HPDE6-E6E7 (cell line): ENCODE measurements around the gene COL13A1.

ENCODE experiments used
- DNase-seq: peaks from one replicate; pipeline ENCODE4 v3.0.0; 2011; ENCODE audit warnings: missing footprints; ENCODE audit errors: extremely low spot score

The COL13A1 gene

GRCh38 chr10:69906425-69906824 is 104.7 kb downstream of the COL13A1 start:
- DNase-seq = no peak

- no peak for DNase-seq
Observed at GRCh38 chr10:69907517-69907916, 105.8 kb downstream of the COL13A1 start.

- no peak for DNase-seq
Observed at GRCh38 chr10:69908124-69908523, 106.4 kb downstream of the COL13A1 start.

DNA sequence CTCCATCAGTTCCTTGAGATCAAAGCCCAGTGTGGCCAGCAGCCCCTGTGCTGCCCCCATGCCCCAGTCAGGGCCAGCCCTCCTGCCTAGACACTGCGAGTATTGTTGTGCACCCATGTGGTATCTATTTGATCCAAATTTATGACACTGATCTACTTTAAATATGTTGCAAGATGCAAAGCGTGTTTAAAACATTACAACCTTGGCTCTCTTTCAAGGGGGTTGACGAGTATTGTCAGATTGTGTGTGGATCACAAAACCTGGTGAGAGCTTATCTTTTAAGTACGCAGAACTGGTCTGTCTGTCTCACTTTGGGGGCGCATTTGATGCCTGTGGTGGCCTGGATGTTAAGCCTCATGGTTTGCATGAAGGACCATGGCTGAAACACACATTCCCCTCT is 108.9 kb downstream of the COL13A1 start:
- no peak for DNase-seq

DNA sequence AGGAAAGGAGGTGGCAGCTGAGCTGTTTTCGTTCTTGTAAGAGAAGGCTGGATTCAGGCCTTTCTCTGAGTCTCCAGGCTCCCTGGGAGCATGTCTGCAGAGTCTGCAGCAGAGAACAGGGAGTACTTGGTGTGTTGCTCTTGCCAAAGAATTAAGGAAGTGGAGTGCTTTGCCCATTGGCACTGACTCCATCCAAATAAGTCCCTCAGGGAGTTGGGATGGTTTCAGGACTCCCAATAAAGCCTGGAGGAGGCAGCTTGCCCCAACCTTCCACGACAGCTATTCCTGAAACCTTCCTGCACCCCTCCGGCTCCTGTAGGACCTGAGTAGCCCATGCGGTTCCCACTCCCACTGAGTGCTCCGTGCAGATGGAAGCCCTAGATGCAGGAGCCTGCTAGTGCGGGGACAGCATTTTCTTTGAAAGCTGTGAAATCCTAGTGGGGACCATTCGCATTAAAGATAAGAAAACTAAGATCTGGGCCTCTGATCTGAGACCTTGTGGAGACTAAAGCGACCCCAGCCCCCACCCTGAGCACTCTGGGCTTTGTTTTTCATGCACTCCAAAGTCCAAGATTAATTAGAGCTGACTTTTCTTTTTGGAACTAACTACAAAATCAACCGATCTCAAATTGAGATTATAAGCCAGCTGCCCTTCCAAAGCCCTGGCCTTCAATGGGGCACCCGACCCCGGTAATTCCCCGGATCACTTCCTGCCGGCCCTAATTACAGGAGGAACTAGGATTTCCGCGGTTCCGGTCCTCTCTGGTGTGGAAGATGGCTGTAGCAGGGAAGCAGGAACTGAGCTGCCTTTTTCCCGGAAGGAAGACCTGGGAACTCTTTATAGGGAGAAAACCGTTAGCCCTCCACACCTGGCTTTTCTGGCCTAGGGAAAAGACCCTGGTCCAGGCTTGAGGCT is 110.2 kb downstream of the COL13A1 start:
- no peak for DNase-seq

DNA sequence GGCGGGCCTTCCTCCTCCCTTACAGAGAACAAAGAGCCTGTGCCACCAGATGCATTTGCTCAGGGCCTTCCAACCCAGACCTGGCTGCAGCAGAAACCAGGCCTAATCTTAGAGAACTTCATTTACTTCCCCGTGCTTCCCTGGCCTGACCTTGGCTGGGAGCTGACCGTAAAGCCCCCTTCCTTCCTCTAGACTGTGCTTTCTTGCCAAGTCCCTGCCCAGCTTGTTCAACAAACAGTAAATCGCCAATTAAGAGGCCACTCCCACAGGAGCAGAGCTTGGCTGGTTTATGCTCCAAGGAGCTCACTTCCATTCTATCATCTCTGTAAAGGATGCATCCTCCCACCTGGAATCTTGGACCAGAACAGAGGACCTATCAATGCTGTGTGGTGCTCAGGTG is 110.9 kb downstream of the COL13A1 start:
- DNase-seq = no peak

DNA sequence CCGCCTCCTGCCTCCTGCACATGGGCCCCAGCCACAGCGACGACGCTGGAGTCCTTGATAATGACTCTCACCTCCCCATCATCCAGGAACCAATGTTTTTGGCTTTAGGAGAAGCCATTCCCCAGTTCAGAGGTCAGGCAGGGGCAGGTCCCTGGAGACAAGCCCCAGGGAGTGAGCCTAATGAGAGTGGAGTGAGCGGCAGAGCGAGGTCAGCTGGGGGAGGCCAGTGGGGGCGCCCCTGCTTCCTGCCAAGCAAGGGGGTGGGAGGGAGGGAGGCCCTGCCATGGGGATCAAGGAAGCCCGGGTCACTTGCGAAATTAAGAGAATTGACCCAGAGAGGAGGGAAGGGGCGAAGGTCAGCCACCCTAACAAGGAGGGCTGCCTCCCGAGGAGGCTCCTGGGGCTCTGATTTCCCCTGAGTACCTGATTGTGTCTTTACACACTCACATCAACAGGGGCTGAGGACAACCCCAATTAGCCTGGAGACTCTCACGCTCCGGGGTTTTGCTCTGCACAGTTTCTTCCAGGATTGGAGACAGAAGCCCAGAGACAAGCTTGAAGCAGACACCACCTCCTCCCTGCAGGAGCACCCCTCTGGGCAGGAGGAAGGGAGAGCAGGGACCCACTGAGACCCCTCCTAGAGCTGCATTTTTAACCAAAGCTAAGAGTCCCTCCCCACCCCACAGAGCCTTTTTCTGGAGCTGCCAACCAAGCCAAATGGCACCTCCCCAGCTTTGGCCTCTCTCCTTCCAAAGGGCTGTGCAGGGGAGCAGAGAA is 112.1 kb downstream of the COL13A1 start:
- no peak for DNase-seq

DNA sequence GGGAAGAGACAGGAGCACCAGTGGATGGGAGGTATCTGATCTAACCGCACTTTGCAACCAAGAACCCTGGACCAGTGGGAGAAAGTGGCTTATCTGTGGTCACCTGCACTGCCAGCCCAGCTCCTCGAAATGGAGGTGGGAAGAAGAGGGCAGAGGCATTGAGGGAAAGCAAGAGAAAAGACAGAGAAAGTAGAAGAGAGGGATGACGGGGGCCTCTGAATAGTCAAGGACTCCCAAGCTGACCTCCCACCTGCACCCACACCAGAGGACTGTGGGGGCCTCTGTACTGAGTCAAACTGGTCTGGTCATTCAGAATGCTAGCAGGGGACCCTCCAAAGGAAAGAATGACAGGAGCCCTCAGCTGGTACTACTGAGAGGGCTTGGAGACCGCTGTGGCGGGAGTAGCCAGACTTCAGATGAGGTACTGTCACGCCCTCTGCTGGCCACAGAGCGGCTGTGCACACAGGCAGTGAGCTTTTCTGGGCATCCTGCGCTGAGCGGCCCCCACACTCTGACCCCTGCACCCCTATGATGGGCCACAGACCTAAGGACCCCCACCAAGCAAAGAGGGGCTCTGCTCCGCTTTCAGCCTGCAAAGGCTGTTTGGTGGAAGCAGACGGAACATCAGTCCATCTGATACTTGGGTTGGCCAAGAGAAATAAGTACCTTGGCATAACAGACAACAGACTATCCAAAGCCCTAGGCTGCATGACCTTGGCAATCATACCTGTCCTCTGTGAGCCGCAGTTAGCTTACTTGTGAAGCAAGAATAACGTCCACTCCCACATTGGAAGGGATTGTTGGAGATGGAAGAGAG is 112.9 kb downstream of the COL13A1 start:
- DNase-seq = peak; percentile 67

DNA sequence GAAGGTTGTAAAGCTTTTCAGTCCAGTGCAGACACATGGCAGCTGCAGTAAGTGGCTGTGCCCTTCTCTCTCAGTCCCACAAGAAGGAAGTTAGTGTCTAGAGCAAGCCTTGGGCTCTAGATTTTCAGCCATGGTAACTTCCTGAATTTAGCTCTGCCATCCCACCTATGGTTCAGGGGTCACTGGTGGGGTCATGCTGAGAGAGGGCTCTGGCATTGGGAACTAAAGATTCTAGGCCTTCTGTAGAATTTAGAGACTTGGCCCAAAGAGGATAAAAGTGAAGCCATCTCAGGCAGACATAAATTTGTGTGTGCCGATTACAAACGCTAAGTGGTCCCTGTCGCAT is 113.5 kb downstream of the COL13A1 start:
- DNase-seq = no peak

GRCh38 chr10:69916118-69916517 is 114.4 kb downstream of the COL13A1 start:
- no peak for DNase-seq

GRCh38 chr10:69918036-69918435 is 116.3 kb downstream of the COL13A1 start:
- DNase-seq = no peak

DNA sequence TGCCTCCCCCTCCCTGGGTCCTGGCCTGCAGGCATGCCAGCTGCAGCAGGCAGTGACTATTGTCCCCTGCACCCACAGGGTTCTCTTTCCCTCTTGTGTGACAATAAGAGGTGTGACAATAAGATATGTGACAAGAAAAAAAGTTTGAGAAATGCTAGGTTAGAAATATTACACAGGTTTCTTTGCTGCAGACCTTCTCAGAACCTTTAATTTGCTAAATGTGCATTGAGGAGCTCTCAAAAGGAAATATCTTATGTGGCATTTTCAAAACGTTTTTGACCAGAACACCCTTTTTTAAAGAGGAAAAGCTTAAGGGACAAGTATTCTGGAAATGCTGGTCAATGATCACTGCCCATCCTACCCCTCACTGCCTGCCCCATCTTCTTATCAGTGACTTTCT is 117.5 kb downstream of the COL13A1 start:
- no peak for DNase-seq

DNA sequence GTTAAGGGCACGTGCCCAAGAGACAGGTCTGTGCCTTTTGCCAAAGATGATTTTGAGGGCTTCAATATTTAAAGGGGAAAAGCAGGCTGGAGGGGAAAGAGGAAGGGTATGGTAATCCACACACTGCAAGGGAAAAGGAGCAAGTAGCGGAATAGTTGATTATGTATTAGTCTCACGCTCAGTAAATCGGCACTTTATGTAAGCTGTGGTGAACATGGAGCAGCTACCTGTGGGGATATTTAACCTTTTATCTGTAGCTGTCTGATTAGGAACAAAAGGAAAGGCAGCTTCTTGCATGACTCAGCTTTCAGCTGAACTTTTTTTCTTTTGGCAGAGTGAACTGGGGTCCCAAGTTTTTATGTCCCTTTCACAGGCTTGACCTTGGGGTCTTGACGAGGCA is 123.4 kb downstream of the COL13A1 start:
- DNase-seq = no peak

DNA sequence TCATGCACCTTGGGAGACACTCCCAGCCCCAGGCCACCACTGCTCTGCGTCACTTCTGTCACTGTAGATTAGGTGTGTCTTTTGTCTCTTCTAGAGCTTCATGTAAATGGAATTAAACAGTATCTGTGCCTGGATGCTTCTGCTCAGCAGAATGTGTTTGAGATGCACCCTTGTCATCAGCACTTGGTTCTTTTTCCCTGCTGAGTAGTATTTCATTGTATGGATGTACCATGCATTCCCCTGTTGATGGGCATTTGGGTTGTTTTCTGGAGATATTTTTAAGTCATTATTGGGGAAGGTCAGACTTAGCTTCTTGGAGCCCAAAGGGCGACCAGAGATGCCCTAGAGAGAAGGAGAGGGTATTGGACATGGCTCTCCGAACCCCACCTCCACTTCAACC is 126.6 kb downstream of the COL13A1 start:
- no peak for DNase-seq

- DNase-seq = no peak
Observed at GRCh38 chr10:69929575-69929974, 127.9 kb downstream of the COL13A1 start.

DNA sequence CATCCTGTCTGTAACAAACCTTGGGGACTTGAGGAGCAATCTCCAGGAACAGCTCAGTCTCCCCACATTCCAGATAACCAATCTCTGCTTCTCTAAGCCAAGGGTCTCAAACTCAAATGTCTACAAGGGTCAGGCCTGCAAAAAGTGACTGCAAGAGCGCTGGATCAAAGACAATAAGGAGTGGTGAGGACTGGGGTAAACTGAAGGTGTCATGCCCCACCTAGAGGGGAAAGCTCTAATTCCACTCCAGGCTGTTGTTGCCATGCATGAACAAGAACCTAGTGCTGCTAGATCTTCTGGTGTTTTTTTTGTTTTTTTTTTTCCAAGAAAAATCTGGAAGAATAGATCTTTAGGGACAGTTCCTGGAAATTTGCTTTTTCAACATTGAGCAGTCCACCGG is 133.1 kb downstream of the COL13A1 start:
- no peak for DNase-seq

GRCh38 chr10:69936091-69936490 is 134.4 kb downstream of the COL13A1 start:
- DNase-seq = no peak

GRCh38 chr10:69938541-69938991 is 136.9 kb downstream of the COL13A1 start:
- DNase-seq = no peak

- no peak for DNase-seq
Observed at GRCh38 chr10:69939061-69939460, 137.4 kb downstream of the COL13A1 start.

DNA sequence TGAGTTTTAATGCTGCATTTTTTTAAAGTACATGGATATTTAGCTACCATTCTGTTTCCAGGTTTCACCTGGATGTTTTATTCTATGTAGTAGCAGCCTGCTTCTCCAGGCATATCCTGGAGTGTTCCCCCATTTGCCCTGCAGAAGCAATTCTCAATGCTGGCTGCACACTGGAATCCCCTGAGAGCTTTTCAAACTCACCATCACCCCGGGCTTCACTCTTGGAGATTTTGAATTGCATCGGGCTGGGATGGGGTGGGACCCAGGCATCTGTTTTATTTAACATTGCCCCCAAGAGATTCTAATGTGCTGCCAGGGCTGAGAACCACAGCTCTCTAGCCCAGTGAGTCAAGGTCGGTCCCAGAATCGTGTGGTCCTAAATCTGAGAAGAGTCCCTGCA is 137.8 kb downstream of the COL13A1 start:
- no peak for DNase-seq

DNA sequence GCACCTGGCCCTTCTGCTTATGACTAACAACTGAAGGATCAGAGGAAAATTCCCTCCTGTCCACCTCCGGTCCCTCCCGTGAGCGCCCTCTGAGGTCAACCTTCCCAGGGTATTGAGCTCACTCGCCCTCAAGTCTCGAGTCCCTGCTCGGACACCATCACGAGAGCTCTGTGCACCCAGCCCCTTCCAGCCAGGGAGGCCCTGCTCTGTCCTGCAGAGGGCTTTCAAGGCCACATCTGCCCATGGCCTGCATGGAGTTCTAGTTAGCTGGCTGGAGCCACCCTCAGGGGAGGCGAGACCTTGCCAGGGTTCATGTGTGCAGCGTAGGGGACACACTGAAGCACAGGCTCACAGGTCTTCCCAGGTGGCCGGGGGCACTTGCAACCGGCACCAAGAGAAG is 140.0 kb downstream of the COL13A1 start:
- no peak for DNase-seq

- no peak for DNase-seq
Observed at GRCh38 chr10:69943292-69943820, 141.7 kb downstream of the COL13A1 start.
